ENCODE results near the gene RAP1GAP2. TPM values are rescaled to one million over a fixed set of nuclear protein-coding genes. Genes with fewer than 3 reads are reported as not detected.
A peak's percentile ranks its signal among the peaks of the same experiment; 100 is the strongest.

RAP1GAP2 gene
- total RNA-seq, 1 donor from 2014 or later: 30.4 TPM

DNA sequence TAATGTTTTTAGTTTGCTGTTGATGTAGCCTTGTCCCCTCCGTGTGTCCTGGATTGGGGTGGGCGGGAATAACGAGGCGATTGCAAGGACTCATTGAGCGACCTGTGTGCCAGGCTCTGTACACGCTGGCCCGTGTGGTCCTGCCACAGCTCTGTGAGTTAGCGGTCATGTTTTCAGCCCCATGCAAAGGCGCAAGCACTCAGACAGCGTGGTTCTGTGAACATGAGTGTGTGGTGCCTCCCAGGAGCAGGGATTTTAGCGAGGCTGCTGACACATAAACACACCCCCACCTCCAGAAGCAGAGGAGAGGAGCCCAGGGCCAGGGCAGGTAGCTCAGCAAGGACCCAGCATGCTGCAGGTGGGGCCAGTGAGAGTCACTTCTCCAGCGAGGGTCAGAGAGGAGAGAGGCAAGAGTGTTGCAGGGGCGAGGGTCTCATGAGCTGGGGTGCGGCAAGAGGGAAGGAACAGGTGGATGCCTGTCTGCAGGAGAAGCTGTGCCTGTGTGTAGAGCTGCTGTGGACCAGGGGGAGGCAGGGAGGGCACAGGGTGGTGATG, 151.8 kb downstream of the RAP1GAP2 start:
- no peak for DNase-seq (ENCODE audit: low read depth)
- TF ChIP-seq, protein P1, sequence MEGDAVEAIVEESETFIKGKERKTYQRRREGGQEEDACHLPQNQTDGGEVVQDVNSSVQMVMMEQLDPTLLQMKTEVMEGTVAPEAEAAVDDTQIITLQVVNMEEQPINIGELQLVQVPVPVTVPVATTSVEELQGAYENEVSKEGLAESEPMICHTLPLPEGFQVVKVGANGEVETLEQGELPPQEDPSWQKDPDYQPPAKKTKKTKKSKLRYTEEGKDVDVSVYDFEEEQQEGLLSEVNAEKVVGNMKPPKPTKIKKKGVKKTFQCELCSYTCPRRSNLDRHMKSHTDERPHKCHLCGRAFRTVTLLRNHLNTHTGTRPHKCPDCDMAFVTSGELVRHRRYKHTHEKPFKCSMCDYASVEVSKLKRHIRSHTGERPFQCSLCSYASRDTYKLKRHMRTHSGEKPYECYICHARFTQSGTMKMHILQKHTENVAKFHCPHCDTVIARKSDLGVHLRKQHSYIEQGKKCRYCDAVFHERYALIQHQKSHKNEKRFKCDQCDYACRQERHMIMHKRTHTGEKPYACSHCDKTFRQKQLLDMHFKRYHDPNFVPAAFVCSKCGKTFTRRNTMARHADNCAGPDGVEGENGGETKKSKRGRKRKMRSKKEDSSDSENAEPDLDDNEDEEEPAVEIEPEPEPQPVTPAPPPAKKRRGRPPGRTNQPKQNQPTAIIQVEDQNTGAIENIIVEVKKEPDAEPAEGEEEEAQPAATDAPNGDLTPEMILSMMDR (conservative IDR thresholded peaks at IDR 0.05; ENCODE audit: low read depth, low read length): no peak
- H3K4me3 ChIP-seq (ENCODE audit: low read depth, low read length): no peak overlapping the region

DNA sequence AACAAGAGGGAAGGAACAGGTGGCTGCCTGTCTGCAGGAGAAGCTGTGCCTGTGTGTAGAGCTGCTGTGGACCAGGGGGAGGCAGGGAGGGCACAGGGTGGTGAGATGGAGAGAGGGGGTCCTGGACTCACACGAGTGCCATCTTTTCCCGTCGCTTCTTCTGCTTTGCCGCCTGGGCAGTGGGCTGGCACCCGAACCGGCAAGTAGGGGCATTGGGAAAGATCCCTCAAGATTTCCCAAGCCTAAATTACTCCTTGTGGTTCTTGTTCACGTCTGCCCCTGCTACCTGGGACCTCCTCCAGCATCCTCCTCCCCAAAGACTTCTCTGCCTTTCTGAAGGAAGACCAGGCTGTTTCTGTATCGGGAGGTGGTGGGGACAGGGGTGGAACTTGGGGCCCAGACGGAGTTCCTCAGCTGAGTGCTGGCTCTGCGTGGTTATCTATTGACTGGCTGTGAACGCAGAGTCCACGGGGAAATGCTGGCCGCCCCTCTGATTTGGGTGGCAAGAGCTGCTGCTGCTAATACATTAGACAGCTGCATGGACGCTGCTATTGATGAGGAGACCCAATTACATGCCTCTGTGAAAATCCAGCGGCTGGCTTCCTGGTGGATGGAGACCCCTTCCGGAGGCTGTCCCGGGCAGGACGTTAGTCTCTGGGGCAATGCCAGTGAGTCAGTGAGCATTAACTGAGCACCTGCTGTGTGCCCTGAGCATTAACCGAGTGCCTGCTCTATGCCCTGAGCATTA, 152.7 kb downstream of the RAP1GAP2 start:
- no peak for DNase-seq (ENCODE audit: low read depth)
- H3K4me3 ChIP-seq (ENCODE audit: low read depth, low read length): no peak overlapping the region
- TF ChIP-seq, protein P1 (conservative IDR thresholded peaks at IDR 0.05; ENCODE audit: low read depth, low read length): no peak

DNA sequence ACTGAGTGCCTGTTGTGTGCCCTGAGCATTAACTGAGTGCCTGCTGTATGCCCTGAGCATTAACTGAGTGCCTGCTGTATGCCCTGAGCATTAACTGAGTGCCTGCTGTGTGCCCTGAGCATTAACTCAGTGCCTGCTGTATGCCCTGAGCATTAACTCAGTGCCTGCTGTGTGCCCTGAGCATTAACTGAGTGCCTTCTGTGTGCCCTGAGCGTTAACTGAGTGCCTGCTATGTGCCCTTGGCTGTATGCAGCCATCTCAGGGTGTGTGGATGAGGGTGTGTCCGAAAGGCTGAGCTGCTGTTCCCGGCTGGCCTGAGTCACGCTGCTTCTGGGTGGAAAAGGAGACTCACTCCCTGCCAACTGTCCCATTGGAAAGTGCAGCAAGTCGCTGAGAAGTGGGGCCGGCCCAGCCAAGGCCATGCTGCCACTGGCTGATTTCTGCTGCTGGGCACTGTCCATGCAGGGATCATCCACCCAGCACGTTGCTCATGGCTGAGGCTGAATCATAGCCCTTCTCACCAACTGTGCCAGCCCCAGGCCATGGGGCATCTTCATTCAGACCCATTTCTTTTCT, 153.3 kb downstream of the RAP1GAP2 start:
- TF ChIP-seq, protein P1 (conservative IDR thresholded peaks at IDR 0.05; ENCODE audit: low read depth, low read length): no peak
- H3K4me3 ChIP-seq (ENCODE audit: low read depth, low read length): no peak overlapping the region
- no peak for DNase-seq (ENCODE audit: low read depth)

DNA sequence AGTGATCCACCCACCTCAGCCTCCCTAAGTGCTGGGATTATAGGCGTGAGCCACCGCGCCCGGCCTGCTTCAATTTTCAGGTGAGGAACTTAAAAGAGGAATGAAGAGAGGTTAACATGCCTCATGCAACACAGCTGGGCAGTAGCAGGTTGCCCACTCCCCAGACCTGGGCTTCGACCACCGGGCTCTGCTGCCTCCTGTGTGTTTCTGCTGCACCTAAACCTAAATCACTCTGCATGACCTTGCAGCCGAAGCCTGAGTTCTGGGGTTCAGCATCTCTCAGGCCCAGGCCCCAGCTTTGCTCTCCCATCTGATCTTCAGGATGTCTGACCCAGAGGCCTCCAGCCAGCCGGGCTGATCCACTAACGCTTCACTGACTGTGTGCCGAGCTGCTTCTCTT, 154.6 kb downstream of the RAP1GAP2 start:
- no peak for DNase-seq (ENCODE audit: low read depth)
- TF ChIP-seq, protein P1 (conservative IDR thresholded peaks at IDR 0.05; ENCODE audit: low read depth, low read length): no peak
- H3K4me3 ChIP-seq (ENCODE audit: low read depth, low read length): no peak overlapping the region

DNA sequence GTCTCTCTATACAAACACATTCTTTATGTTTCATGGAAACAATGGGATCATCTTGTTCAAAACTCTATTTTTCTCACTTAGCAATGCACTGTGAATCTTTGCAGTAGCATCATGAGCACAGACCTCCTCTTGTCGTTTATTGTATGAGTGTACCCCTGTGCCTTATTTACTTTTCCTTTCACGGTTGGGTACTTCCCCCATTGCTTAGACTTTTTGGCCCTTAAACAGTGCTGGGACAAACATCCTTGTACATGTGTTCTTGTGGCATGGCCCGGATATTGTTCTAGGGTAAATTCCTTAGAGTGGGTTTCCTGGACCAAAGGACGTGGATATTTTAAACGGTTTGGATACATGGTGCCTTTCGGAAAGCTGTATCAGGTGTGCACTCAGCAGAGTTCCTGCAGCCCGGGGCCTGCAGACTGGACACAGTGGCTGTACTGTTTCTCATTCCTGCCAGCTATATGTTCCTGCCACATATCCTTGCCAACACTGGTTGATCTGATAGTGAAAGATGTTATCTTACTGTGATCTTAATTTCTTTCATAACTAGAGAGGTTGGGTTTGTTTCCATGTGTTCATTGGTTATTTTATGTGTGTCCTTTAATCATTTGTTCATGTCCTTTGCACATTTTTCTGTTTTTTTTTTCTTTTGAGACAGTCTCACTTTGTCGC, 156.1 kb downstream of the RAP1GAP2 start:
- H3K4me3 ChIP-seq (ENCODE audit: low read depth, low read length): no peak overlapping the region
- TF ChIP-seq, protein P1 (conservative IDR thresholded peaks at IDR 0.05; ENCODE audit: low read depth, low read length): no peak
- no peak for DNase-seq (ENCODE audit: low read depth)

DNA sequence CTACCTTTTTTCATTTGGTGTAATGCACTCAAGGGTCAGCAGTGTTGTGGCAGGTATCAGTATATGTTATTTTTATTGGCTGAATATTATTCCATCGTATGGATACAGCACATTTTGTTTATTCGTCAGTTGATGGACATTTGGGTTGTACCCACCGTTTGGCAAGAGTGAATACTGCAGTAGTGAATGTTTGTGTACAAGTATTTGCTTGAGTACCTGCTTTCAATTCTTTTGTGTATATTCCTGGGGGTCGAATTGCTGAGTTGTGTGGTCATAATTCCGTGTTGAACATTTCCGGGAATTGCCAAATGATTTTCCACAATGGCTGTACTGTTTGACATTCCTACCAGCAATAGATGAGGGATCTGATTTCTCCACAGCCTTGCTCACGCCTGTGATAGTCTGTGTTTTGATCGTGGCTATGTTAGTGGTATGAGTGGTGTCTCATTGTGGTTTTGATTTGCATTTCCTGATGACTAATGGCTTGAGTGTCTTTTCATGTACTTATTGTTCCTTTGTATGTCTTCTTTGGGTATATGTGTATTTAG, 158.7 kb downstream of the RAP1GAP2 start:
- TF ChIP-seq, protein P1 (conservative IDR thresholded peaks at IDR 0.05; ENCODE audit: low read depth, low read length): no peak
- H3K4me3 ChIP-seq (ENCODE audit: low read depth, low read length): no peak overlapping the region
- peak; percentile 98 for DNase-seq (ENCODE audit: low read depth)
